Measurements from ENCODE around the gene PHRF1.
A peak's percentile ranks its signal among the peaks of the same experiment; 100 is the strongest.

PHRF1 gene

GRCh38 chr11:611001-611996 lies 35.0 kb downstream of the PHRF1 start:
- H3K4me2 ChIP-seq (ENCODE audit: low read length): no peak overlapping the region
- no peak overlapping the region for H3K9ac ChIP-seq (ENCODE audit: low read depth, low read length)
- H3K4me1 ChIP-seq (ENCODE audit: control insufficient read depth, insufficient read depth, low read length): peaks cover 27% of the 10 kb centered on the region
- H3K27me3 ChIP-seq (ENCODE audit: control insufficient read depth, insufficient read depth, low read length): no peaks in the 10 kb centered on the region
- peaks cover 64% of the 10 kb centered on the region for H3K36me3 ChIP-seq (ENCODE audit: insufficient read depth, low read length)
- no peaks in the 10 kb centered on the region for H3K9me3 ChIP-seq (replicated peaks; ENCODE audit: low read length)
- H3K4me3 ChIP-seq (ENCODE audit: low read length): no peak overlapping the region

- H3K27me3 ChIP-seq (ENCODE audit: control insufficient read depth, insufficient read depth, low read length): no peaks in the 10 kb centered on the region
- no peak overlapping the region for H3K4me2 ChIP-seq (ENCODE audit: low read length)
- H3K4me3 ChIP-seq (ENCODE audit: low read length): no peak overlapping the region
- no peak overlapping the region for H3K9ac ChIP-seq (ENCODE audit: low read depth, low read length)
- H3K4me1 ChIP-seq (ENCODE audit: control insufficient read depth, insufficient read depth, low read length): peaks cover 23% of the 10 kb centered on the region
- H3K36me3 ChIP-seq (ENCODE audit: insufficient read depth, low read length): peaks cover 53% of the 10 kb centered on the region
- no peaks in the 10 kb centered on the region for H3K9me3 ChIP-seq (replicated peaks; ENCODE audit: low read length)
Measured at GRCh38 chr11:612201-612960, 36.1 kb downstream of the PHRF1 start.

- no peak overlapping the region for H3K4me2 ChIP-seq (ENCODE audit: low read length)
- H3K4me3 ChIP-seq (ENCODE audit: low read length): no peak overlapping the region
- peaks cover 48% of the 10 kb centered on the region for H3K36me3 ChIP-seq (ENCODE audit: insufficient read depth, low read length)
- H3K4me1 ChIP-seq (ENCODE audit: control insufficient read depth, insufficient read depth, low read length): peaks cover 23% of the 10 kb centered on the region
- H3K9ac ChIP-seq (ENCODE audit: low read depth, low read length): no peak overlapping the region
- no peaks in the 10 kb centered on the region for H3K9me3 ChIP-seq (replicated peaks; ENCODE audit: low read length)
- no peaks in the 10 kb centered on the region for H3K27me3 ChIP-seq (ENCODE audit: control insufficient read depth, insufficient read depth, low read length)
Measured at GRCh38 chr11:612961-613300, 36.7 kb downstream of the PHRF1 start.

- Histone ChIP-seq H3K27me3 (ENCODE audit: control insufficient read depth, insufficient read depth, low read length) (no peaks in the 10 kb centered on the region), H3K9me3 (replicated peaks; ENCODE audit: low read length) (no peaks in the 10 kb centered on the region), H3K9ac (ENCODE audit: low read depth, low read length) (no peak overlapping the region), H3K4me1 (ENCODE audit: control insufficient read depth, insufficient read depth, low read length) (peaks cover 23% of the 10 kb centered on the region), H3K36me3 (ENCODE audit: insufficient read depth, low read length) (peaks cover 47% of the 10 kb centered on the region), H3K4me3 (ENCODE audit: low read length) (no peak overlapping the region), H3K4me2 (ENCODE audit: low read length) (no peak overlapping the region)
Measured at GRCh38 chr11:613369-613968, 37.2 kb downstream of the PHRF1 start.

- Histone ChIP-seq H3K9ac (ENCODE audit: low read depth, low read length) (no peak overlapping the region), H3K36me3 (ENCODE audit: insufficient read depth, low read length) (peaks cover 43% of the 10 kb centered on the region)
Measured at GRCh38 chr11:614021-614622, 37.9 kb downstream of the PHRF1 start.

GRCh38 chr11:614623-615503 lies 38.6 kb downstream of the PHRF1 start:
- H3K36me3 ChIP-seq (ENCODE audit: insufficient read depth, low read length): peaks cover 44% of the 10 kb centered on the region
- H3K4me1 ChIP-seq (ENCODE audit: control insufficient read depth, insufficient read depth, low read length): peaks cover 23% of the 10 kb centered on the region
- H3K4me3 ChIP-seq (ENCODE audit: low read length): peak overlapping the region; percentile 96
- H3K27me3 ChIP-seq (ENCODE audit: control insufficient read depth, insufficient read depth, low read length): no peaks in the 10 kb centered on the region
- H3K9me3 ChIP-seq (replicated peaks; ENCODE audit: low read length): no peaks in the 10 kb centered on the region
- peak overlapping the region; percentile 99 for H3K4me2 ChIP-seq (ENCODE audit: low read length)
- peak overlapping the region; percentile 89 for H3K9ac ChIP-seq (ENCODE audit: low read depth, low read length)

More at GRCh38 chr11:614021-614622, 37.9 kb downstream of the PHRF1 start:
- peak overlapping the region; percentile 99 for H3K4me2 ChIP-seq (ENCODE audit: low read length)
- no peak overlapping the region for H3K4me3 ChIP-seq (ENCODE audit: low read length)
- no peaks in the 10 kb centered on the region for H3K27me3 ChIP-seq (ENCODE audit: control insufficient read depth, insufficient read depth, low read length)
- H3K9me3 ChIP-seq (replicated peaks; ENCODE audit: low read length): no peaks in the 10 kb centered on the region
- H3K4me1 ChIP-seq (ENCODE audit: control insufficient read depth, insufficient read depth, low read length): peaks cover 23% of the 10 kb centered on the region

GRCh38 chr11:615504-616319 lies 39.4 kb downstream of the PHRF1 start, which contains the start of gene IRF7:
IRF7 (minus strand) TSS chr11:615950; CDS start chr11:615364, 586 bp downstream.
- peak within 1 kb of the TSS; percentile 96 for H3K4me3 ChIP-seq (ENCODE audit: low read length)
- peak within 1 kb of the TSS; percentile 89 for H3K9ac ChIP-seq (ENCODE audit: low read depth, low read length)
- peaks cover 23% of the 10 kb centered on the region for H3K4me1 ChIP-seq (ENCODE audit: control insufficient read depth, insufficient read depth, low read length)
- H3K9me3 ChIP-seq (replicated peaks; ENCODE audit: low read length): no peaks in the 10 kb centered on the region
- peak within 1 kb of the TSS; percentile 99 for H3K4me2 ChIP-seq (ENCODE audit: low read length)
- H3K27me3 ChIP-seq (ENCODE audit: control insufficient read depth, insufficient read depth, low read length): no peaks in the 10 kb centered on the region
- H3K36me3 ChIP-seq (ENCODE audit: insufficient read depth, low read length): peaks cover 36% of the 10 kb centered on the region

GRCh38 chr11:616320-617198 lies 40.3 kb downstream of the PHRF1 start:
- Histone ChIP-seq H3K27me3 (ENCODE audit: control insufficient read depth, insufficient read depth, low read length) (no peaks in the 10 kb centered on the region), H3K4me1 (ENCODE audit: control insufficient read depth, insufficient read depth, low read length) (peaks cover 23% of the 10 kb centered on the region), H3K9me3 (replicated peaks; ENCODE audit: low read length) (no peaks in the 10 kb centered on the region), H3K36me3 (ENCODE audit: insufficient read depth, low read length) (peaks cover 28% of the 10 kb centered on the region), H3K4me2 (ENCODE audit: low read length) (peak overlapping the region; percentile 99), H3K4me3 (ENCODE audit: low read length) (peak overlapping the region; percentile 96), H3K9ac (ENCODE audit: low read depth, low read length) (peak overlapping the region; percentile 89)

- Histone ChIP-seq H3K9ac (ENCODE audit: low read depth, low read length) (no peak overlapping the region), H3K4me3 (ENCODE audit: low read length) (no peak overlapping the region), H3K4me1 (ENCODE audit: control insufficient read depth, insufficient read depth, low read length) (peaks cover 19% of the 10 kb centered on the region), H3K36me3 (ENCODE audit: insufficient read depth, low read length) (peaks cover 22% of the 10 kb centered on the region), H3K9me3 (replicated peaks; ENCODE audit: low read length) (no peaks in the 10 kb centered on the region), H3K4me2 (ENCODE audit: low read length) (no peak overlapping the region), H3K27me3 (ENCODE audit: control insufficient read depth, insufficient read depth, low read length) (no peaks in the 10 kb centered on the region)
Measured at GRCh38 chr11:617199-617911, 41.1 kb downstream of the PHRF1 start.
